CD4-positive, alpha-beta T cell (primary cell): ENCODE data around the gene RRAS. TPM values are rescaled to one million over a fixed set of nuclear protein-coding genes. Genes with fewer than 3 reads are reported as not detected.

ENCODE experiments used
- ATAC-seq: fragments of 200-7000 bp; cut with Tn5 transposase; one replicate; pipeline ENCODE4 v1.10.0; 2022; ENCODE audit warnings: mild to moderate bottlenecking; ENCODE audit not compliant: poor library complexity
- CTCF ChIA-PET: fragments of 350-600 bp; sonication (Branson Sonifier 250); formaldehyde crosslinking; loops from one replicate; lab custom pipeline; 2021; ENCODE audit warnings: antibody characterized with exemption, inconsistent platforms; lab: Charles Lee
- POLR2A ChIA-PET: fragments of 350-600 bp; sonication (Branson Sonifier 250); formaldehyde crosslinking; loops from one replicate; lab custom pipeline; 2021; ENCODE audit warnings: antibody characterized with exemption, inconsistent platforms; lab: Charles Lee
- DNase-seq, 14 experiments: peaks; one replicate each; pipeline ENCODE4 v3.0.0-alpha.2; 2013 to 2020; ENCODE audit warnings: mixed read lengths in 2 of 14
- H3K27ac ChIP-seq, 2 donors: one replicate each; pipeline versions ENCODE4 v1.5.1 to v1.7.0; 2013; ENCODE audit warnings: low read length in 2 of 2, low read depth in 1 of 2, mild to moderate bottlenecking in 1 of 2
- H3K27me3 ChIP-seq, 2 experiments: 1 replicate in 1 of 2; 2 replicates in 1 of 2; pipeline versions ENCODE4 v1.6.1 to v1.7.0; 2013; ENCODE audit warnings: low read length in 2 of 2, control low read depth in 1 of 2, mild to moderate bottlenecking in 1 of 2, moderate library complexity in 1 of 2; ENCODE audit not compliant: insufficient read depth in 2 of 2, control insufficient read depth in 1 of 2
- H3K36me3 ChIP-seq: one replicate; pipeline ENCODE4 v1.6.1; 2013; ENCODE audit warnings: low read length, control low read depth; ENCODE audit not compliant: insufficient read depth
- H3K4me1 ChIP-seq: one replicate; pipeline ENCODE4 v1.6.1; 2013; ENCODE audit warnings: low read length, control low read depth; ENCODE audit not compliant: insufficient read depth
- H3K4me3 ChIP-seq: one replicate; pipeline ENCODE4 v1.5.1; 2013; ENCODE audit warnings: mild to moderate bottlenecking, low read length, moderate library complexity
- H3K9me3 ChIP-seq, 2 experiments: 1 replicate in 1 of 2; 2 replicates in 1 of 2; pipeline versions ENCODE4 v1.6.1 to v1.7.0; 2013; ENCODE audit warnings: low read length in 2 of 2, mild to moderate bottlenecking in 2 of 2, control low read depth in 1 of 2, moderate library complexity in 1 of 2; ENCODE audit not compliant: control insufficient read depth in 1 of 2, insufficient read depth in 1 of 2
- H3K27ac Mint-ChIP-seq: one replicate; pipeline ENCODE4 v1.8.0; 2020; ENCODE audit warnings: mixed read lengths
- H3K27me3 Mint-ChIP-seq: one replicate; pipeline ENCODE4 v1.8.0; 2021; ENCODE audit warnings: mixed read lengths
- H3K36me3 Mint-ChIP-seq: one replicate; pipeline ENCODE4 v1.8.0; 2021; ENCODE audit warnings: low read depth, mixed read lengths
- H3K4me1 Mint-ChIP-seq: one replicate; pipeline ENCODE4 v1.8.0; 2021; ENCODE audit warnings: low read depth, mixed read lengths
- H3K4me3 Mint-ChIP-seq: one replicate; pipeline ENCODE4 v1.8.0; 2020; ENCODE audit warnings: mild to moderate bottlenecking, mixed read lengths
- H3K9me3 Mint-ChIP-seq: one replicate; pipeline ENCODE4 v1.8.0; 2020; ENCODE audit warnings: mixed read lengths
- CTCF ChIP-seq: fragments of 200-600 bp; IDR thresholded peaks from one replicate; pipeline ENCODE4 v1.8.0; 2022; ENCODE audit warnings: antibody characterized with exemption, mild to moderate bottlenecking
- intact Hi-C, 2 experiments: fragments of 100-400 bp; cut with DNase I in 1 of 2; cut with micrococcal nuclease in 1 of 2; formaldehyde crosslinking; loops; one replicate each; pipeline versions ENCODE4 v1.15.1 to v1.9.0; 2023 to 2025; cut with DNase I, micrococcal nuclease
- total RNA-seq, 174 experiments: library from RNA in 2 of 174; stranded (reverse) in 2 of 174; gene quantifications; one replicate each; pipeline ENCODE4 v1.2.3 and lab custom pipeline; 2021 to 2026

RRAS gene
- total RNA-seq, 2 experiments from 2014 or later, result 4.2 to 4.7 TPM

DNA sequence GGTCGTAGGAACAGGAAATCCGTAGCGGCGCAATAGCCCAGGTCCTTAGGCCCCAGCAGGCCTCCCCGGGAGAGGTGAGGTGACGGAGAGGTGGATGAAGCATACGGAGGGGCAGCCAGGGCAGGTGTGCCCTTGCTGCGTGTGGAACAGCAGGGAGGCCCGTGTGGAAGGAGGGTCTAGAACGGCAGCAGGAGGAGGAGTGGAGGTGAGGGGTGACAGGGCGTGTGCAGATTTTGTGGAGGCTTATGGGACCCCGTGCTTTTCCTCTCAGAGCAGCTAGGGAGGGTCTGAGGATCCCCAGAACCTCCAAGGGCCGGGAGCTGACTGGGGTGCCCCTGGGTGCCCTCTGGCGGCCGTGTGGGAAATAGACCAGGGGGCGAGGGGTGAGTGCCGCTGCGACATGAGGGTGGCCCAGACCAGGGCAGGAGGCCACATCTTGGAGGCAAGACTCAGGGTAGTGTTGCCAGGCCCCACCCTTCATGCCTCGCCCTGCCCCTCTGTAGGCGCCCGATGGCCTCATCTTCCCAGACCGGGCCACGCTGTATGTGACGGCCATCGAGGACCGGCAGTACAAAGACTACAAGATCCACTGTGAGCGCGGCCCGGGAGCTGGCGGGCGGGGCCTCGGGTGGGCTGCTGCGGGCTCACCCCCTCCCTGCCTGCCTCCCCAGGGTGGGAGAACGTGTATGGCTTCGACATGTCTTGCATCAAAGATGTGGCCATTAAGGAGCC is 44.5 kb upstream of the RRAS start:
- H3K27me3 Mint-ChIP-seq, result no peaks in the 10 kb centered on the region
- no peaks in the 10 kb centered on the region for H3K9me3 ChIP-seq
- DNase-seq (peak in 4 of 14 experiments; percentile 28 to 62 (median 42)), ATAC-seq (no peak)
- no peaks in the 10 kb centered on the region for H3K9me3 Mint-ChIP-seq
- no peak overlapping the region for H3K27ac ChIP-seq
- H3K4me1 Mint-ChIP-seq, result peaks cover 13% of the 10 kb centered on the region
- no peaks in the 10 kb centered on the region for H3K27me3 ChIP-seq
- no peak overlapping the region for H3K4me3 ChIP-seq
- H3K4me3 Mint-ChIP-seq, result no peak overlapping the region
- intact Hi-C loops, result no loop called here
- H3K27ac Mint-ChIP-seq, result no peak overlapping the region
- peaks cover 63% of the 10 kb centered on the region for H3K36me3 ChIP-seq
- ChIA-PET CTCF (no interaction called here), POLR2A (no interaction called here)
- peaks cover 28% of the 10 kb centered on the region for H3K4me1 ChIP-seq
- no peak for TF ChIP-seq CTCF
- peaks cover 71% of the 10 kb centered on the region for H3K36me3 Mint-ChIP-seq

GRCh38 chr19:49683814-49684250 is 43.9 kb upstream of the RRAS start:
- ATAC-seq (no peak), DNase-seq (peak in 1 of 14 experiments; percentile 37)
- H3K27me3 Mint-ChIP-seq, result no peaks in the 10 kb centered on the region
- Histone ChIP-seq H3K27me3 (no peaks in the 10 kb centered on the region), H3K27ac (no peak overlapping the region), H3K4me1 (peaks cover 30% of the 10 kb centered on the region), H3K36me3 (peaks cover 63% of the 10 kb centered on the region), H3K9me3 (no peaks in the 10 kb centered on the region), H3K4me3 (no peak overlapping the region)
- CTCF ChIA-PET, result no interaction called here
- no peak for TF ChIP-seq CTCF
- POLR2A ChIA-PET, result no interaction called here
- H3K4me3 Mint-ChIP-seq, result no peak overlapping the region
- H3K27ac Mint-ChIP-seq, result no peak overlapping the region
- H3K9me3 Mint-ChIP-seq, result no peaks in the 10 kb centered on the region
- intact Hi-C loops, result no loop called here
- peaks cover 67% of the 10 kb centered on the region for H3K36me3 Mint-ChIP-seq
- H3K4me1 Mint-ChIP-seq, result peaks cover 13% of the 10 kb centered on the region

DNA sequence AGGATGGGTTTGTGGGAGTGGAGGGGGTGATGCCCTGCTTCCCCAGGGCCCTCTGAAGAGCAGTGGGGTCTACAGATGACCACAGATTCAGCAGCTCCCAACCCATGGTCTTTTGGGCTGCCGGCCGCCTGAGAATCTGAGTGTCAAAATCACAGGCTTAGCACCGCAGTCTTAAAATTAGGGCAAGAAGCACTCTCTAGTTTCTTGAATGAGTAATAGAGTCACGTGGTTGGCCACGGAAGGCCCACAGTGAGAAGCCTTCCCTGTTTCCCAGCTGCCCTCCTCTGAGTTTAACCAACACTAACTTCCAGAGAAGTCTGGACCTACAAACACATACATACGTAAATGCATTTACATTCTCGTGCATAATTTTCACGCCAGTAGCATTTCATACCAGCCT is 42.3 kb upstream of the RRAS start:
- H3K27me3 ChIP-seq, result no peaks in the 10 kb centered on the region
- ATAC-seq (no peak), DNase-seq (peak in 1 of 14 experiments; percentile 40)
- POLR2A ChIA-PET, result no interaction called here
- H3K4me1 ChIP-seq, result peaks cover 43% of the 10 kb centered on the region
- no peak overlapping the region for H3K4me3 Mint-ChIP-seq
- CTCF ChIA-PET, result no interaction called here
- no peak overlapping the region for H3K27ac Mint-ChIP-seq
- no peaks in the 10 kb centered on the region for H3K9me3 ChIP-seq
- H3K36me3 Mint-ChIP-seq, result peaks cover 64% of the 10 kb centered on the region
- peaks cover 60% of the 10 kb centered on the region for H3K36me3 ChIP-seq
- no peaks in the 10 kb centered on the region for H3K27me3 Mint-ChIP-seq
- no peak for TF ChIP-seq CTCF
- H3K27ac ChIP-seq, result no peak overlapping the region
- peaks cover 23% of the 10 kb centered on the region for H3K4me1 Mint-ChIP-seq
- H3K4me3 ChIP-seq, result no peak overlapping the region
- intact Hi-C loops, result no loop called here
- H3K9me3 Mint-ChIP-seq, result no peaks in the 10 kb centered on the region
